WERI-Rb-1 (cell line): ENCODE measurements around the gene GET4.

Experiments
- DNase-seq: peaks from one replicate; pipeline ENCODE4 v3.0.0-alpha.2; 2020
- H3K27ac ChIP-seq: fragments of 250-450 bp; sonication (Bioruptor Pico); 2 replicates; pipeline ENCODE4 v1.5.1; 2020; ENCODE audit warnings: mild to moderate bottlenecking, moderate library complexity
- H3K27me3 ChIP-seq: fragments of 250-450 bp; sonication (Bioruptor Pico); 2 replicates; pipeline ENCODE4 v1.5.1; 2021; ENCODE audit warnings: mild to moderate bottlenecking, low read depth, moderate library complexity; ENCODE audit not compliant: insufficient read depth, severe bottlenecking
- H3K36me3 ChIP-seq: fragments of 250-450 bp; sonication (Bioruptor Pico); 2 replicates; pipeline ENCODE4 v1.5.1; 2020; ENCODE audit warnings: mild to moderate bottlenecking, moderate library complexity
- H3K4me3 ChIP-seq: 2 replicates; pipeline ENCODE4 v1.5.1; 2011; ENCODE audit warnings: low read depth, mild to moderate bottlenecking, control low read depth, low read length
- H3K9me3 ChIP-seq: fragments of 250-450 bp; sonication (Bioruptor Pico); 2 replicates; pipeline ENCODE4 v1.5.1; 2021; ENCODE audit warnings: mild to moderate bottlenecking, moderate library complexity; ENCODE audit not compliant: severe bottlenecking
- TF ChIP-seq, protein P1 (sequence below): IDR thresholded peaks from 2 replicates; pipeline ENCODE4 v1.5.1; 2011; ENCODE audit warnings: low read depth, mild to moderate bottlenecking, control low read depth, inconsistent platforms, low read length

GET4 gene

DNA sequence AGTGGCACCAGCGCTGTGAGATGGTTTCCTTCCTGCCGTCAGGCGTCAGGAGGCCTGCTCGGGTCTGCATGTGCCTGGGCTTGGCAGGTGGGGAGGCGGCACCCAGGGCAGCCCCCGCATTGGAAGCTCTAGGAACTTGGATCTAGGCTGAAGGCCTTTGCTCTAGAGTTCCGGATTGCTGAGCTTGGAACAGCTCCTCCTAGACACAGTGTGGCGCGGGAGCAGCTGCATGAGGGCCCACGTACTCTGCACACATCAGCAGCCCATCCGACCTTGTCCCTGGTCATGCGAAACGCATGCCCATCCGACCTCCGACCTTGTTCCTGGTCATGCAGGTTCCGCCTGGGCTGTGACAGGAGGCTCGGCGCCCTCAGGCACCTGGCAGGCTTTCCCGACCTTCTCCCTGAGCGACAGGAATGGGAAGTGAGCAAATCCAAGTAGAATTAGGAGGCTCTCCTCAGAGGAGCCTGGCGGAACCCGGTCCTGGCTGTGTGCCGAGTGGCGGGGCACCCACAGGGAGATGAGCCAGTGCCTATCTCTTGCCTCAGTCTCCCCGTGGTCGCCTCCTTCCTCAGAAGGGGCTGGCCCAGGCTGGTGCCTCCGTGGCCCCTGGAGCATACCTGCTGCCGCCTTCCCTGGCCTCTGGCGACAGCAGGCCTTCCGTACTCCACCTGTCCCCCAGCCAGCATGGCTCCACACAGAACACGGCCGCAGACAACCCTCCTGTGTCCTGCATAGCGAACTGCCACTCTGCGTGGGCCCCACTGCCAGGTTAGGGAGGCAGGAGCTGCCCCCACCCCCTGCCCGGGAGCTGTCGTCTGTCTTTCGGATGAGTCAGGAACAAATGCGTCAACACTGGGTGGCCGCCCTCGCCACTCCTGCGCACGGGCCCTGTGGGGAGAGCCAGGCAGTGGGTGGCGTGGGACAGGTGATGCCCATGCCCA, 12.0 kb downstream of the GET4 start:
- TF ChIP-seq, protein P1, sequence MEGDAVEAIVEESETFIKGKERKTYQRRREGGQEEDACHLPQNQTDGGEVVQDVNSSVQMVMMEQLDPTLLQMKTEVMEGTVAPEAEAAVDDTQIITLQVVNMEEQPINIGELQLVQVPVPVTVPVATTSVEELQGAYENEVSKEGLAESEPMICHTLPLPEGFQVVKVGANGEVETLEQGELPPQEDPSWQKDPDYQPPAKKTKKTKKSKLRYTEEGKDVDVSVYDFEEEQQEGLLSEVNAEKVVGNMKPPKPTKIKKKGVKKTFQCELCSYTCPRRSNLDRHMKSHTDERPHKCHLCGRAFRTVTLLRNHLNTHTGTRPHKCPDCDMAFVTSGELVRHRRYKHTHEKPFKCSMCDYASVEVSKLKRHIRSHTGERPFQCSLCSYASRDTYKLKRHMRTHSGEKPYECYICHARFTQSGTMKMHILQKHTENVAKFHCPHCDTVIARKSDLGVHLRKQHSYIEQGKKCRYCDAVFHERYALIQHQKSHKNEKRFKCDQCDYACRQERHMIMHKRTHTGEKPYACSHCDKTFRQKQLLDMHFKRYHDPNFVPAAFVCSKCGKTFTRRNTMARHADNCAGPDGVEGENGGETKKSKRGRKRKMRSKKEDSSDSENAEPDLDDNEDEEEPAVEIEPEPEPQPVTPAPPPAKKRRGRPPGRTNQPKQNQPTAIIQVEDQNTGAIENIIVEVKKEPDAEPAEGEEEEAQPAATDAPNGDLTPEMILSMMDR = no peak
- no peak overlapping the region for H3K4me3 ChIP-seq
- no peak overlapping the region for H3K27ac ChIP-seq

GRCh38 chr7:889025-889390, 12.7 kb downstream of the GET4 start:
- H3K36me3 ChIP-seq = peaks cover 56% of the 10 kb centered on the region
- no peak overlapping the region for H3K27ac ChIP-seq
- H3K4me3 ChIP-seq = no peak overlapping the region
- no peaks in the 10 kb centered on the region for H3K27me3 ChIP-seq
- DNase-seq = no peak
- TF ChIP-seq, protein P1 = no peak
- no peaks in the 10 kb centered on the region for H3K9me3 ChIP-seq

More for the DNA sequence above, 12.0 kb downstream of the GET4 start:
- Histone ChIP-seq H3K36me3 (peaks cover 51% of the 10 kb centered on the region), H3K9me3 (no peaks in the 10 kb centered on the region), H3K27me3 (no peaks in the 10 kb centered on the region)
- no peak for DNase-seq

GRCh38 chr7:889391-889790, 13.0 kb downstream of the GET4 start:
- Histone ChIP-seq H3K27ac (no peak overlapping the region), H3K27me3 (no peaks in the 10 kb centered on the region), H3K4me3 (no peak overlapping the region), H3K36me3 (peaks cover 60% of the 10 kb centered on the region), H3K9me3 (no peaks in the 10 kb centered on the region)
- TF ChIP-seq, protein P1 = no peak
- no peak for DNase-seq

DNA sequence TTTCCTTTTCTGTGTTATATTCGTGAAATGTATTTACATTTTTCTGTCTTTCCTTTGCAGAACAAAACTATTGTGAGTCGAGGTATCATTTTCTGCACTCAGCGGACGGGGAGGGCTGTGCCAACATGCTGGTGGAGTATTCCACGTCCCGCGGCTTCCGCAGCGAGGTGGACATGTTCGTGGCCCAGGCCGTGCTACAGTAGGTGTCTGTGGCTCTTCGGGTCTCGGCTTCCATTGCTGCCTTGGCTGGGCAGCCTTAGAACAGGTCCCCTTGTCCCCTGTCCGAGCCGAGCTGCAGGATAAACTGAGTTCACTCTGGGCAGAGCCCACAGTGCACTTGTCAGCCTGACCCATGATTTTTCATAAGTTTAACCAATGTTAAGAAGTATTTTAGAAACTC, 14.5 kb downstream of the GET4 start:
- TF ChIP-seq, protein P1 = no peak
- no peak overlapping the region for H3K27ac ChIP-seq
- no peak overlapping the region for H3K4me3 ChIP-seq
- no peaks in the 10 kb centered on the region for H3K27me3 ChIP-seq
- no peaks in the 10 kb centered on the region for H3K9me3 ChIP-seq
- H3K36me3 ChIP-seq = peaks cover 74% of the 10 kb centered on the region
- no peak for DNase-seq

DNA sequence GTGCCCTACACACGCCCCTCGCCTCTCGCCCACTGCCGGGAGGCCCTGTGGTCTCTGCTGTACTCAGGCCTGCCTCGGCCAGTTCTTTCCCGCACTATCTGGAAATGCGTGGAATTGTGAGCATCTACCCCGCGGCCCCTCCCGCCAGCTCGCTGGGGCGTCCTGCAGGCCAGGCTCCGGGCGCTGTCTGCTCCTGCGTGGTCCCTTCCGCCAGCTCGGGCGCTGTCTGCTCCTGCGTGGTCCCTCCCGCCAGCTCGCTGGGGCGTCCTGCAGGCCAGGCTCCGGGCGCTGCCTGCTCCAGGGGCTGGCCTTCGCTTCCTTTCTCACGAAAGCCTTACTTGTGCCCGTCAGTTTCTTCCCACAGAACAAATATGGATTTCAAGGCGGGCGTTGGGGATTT, 14.9 kb downstream of the GET4 start:
- H3K27me3 ChIP-seq = no peaks in the 10 kb centered on the region
- peaks cover 75% of the 10 kb centered on the region for H3K36me3 ChIP-seq
- no peak overlapping the region for H3K4me3 ChIP-seq
- TF ChIP-seq, protein P1 = no peak
- no peak overlapping the region for H3K27ac ChIP-seq
- no peak for DNase-seq
- no peaks in the 10 kb centered on the region for H3K9me3 ChIP-seq
